Lower lobe of right lung (tissue), 2 donors: ENCODE measurements around the gene CTNNA3. TPM values are rescaled to one million over a fixed set of nuclear protein-coding genes. Genes with fewer than 3 reads are reported as not detected.
A peak's percentile ranks its signal among the peaks of the same experiment; 100 is the strongest.
"Not testable (repeated sequence)": the region's sequence is repeated elsewhere in the genome, so short reads cannot be mapped to it uniquely, and the experiment has no call there.

Experiments
- ATAC-seq, 2 donors: fragments of 200-7000 bp; cut with Tn5 transposase; one replicate each; pipeline ENCODE4 v1.9.1; 2020 to 2022; ENCODE audit warnings: mild to moderate bottlenecking in 2 of 2, moderate library complexity in 2 of 2
- DNase-seq: peaks from one replicate; pipeline ENCODE4 v3.0.0-alpha.2; 2020
- H3K27ac ChIP-seq: fragments of 200-600 bp; one replicate; pipeline ENCODE4 v1.8.0; 2022
- H3K27me3 ChIP-seq: fragments of 200-600 bp; one replicate; pipeline ENCODE4 v1.8.0; 2022; ENCODE audit warnings: low read depth
- H3K36me3 ChIP-seq: fragments of 200-600 bp; one replicate; pipeline ENCODE4 v1.8.0; 2022; ENCODE audit warnings: mild to moderate bottlenecking
- H3K4me1 ChIP-seq: fragments of 200-600 bp; one replicate; pipeline ENCODE4 v1.8.0; 2022
- H3K4me3 ChIP-seq: fragments of 200-600 bp; one replicate; pipeline ENCODE4 v1.8.0; 2022; ENCODE audit warnings: mild to moderate bottlenecking
- H3K9me3 ChIP-seq: fragments of 200-600 bp; one replicate; pipeline ENCODE4 v1.8.0; 2022
- CTCF ChIP-seq: fragments of 200-600 bp; IDR thresholded peaks from one replicate; pipeline ENCODE4 v1.8.0; 2022; ENCODE audit warnings: antibody characterized with exemption, mild to moderate bottlenecking
- intact Hi-C: fragments of 100-400 bp; cut with DNase I; formaldehyde crosslinking; loops from one replicate; pipeline ENCODE4 v1.11.0; 2022
- total RNA-seq: library from RNA; stranded (reverse); fragmentation: NEBNext Ultra II Directional; extraction: Animal tissue kit (Norgen Biotek cat#: 25700); gene quantifications from one replicate; pipeline ENCODE4 v1.2.1, GENCODE V29; 2021
- donor health status: DM: no; HTN: yes; CAD: no; lungs with severe emphysema.

Gene CTNNA3
- total RNA-seq, 1 donor from 2014 or later: not detected

GRCh38 chr10:67575532-67575931 lies 120.5 kb downstream of the CTNNA3 start:
- no peak for TF ChIP-seq CTCF
- H3K36me3 ChIP-seq: no peaks in the 10 kb centered on the region
- H3K4me3 ChIP-seq: no peak overlapping the region
- H3K4me1 ChIP-seq: no peaks in the 10 kb centered on the region
- no peaks in the 10 kb centered on the region for H3K9me3 ChIP-seq
- no peak for DNase-seq
- H3K27me3 ChIP-seq: no peaks in the 10 kb centered on the region
- intact Hi-C loops: no loop called here
- ATAC-seq: no peak
- no peak overlapping the region for H3K27ac ChIP-seq

- DNase-seq (no peak), ATAC-seq (no peak)
- TF ChIP-seq CTCF: no peak
- Histone ChIP-seq H3K9me3 (no peaks in the 10 kb centered on the region), H3K27me3 (no peaks in the 10 kb centered on the region), H3K4me1 (no peaks in the 10 kb centered on the region), H3K36me3 (no peaks in the 10 kb centered on the region), H3K4me3 (no peak overlapping the region), H3K27ac (no peak overlapping the region)
- intact Hi-C loops: no loop called here
These were observed 122.5 kb downstream of the CTNNA3 start for GRCh38 chr10:67573484-67573883.

- Histone ChIP-seq H3K4me1 (no peaks in the 10 kb centered on the region), H3K27me3 (no peaks in the 10 kb centered on the region), H3K27ac (no peak overlapping the region), H3K4me3 (no peak overlapping the region), H3K36me3 (no peaks in the 10 kb centered on the region), H3K9me3 (no peaks in the 10 kb centered on the region)
- DNase-seq (no peak), ATAC-seq (peak; percentile 53 to 59)
- intact Hi-C loops: no loop called here
- TF ChIP-seq CTCF: no peak
These were observed 124.5 kb downstream of the CTNNA3 start for GRCh38 chr10:67571503-67571902.

- H3K27me3 ChIP-seq, H3K9me3 ChIP-seq, H3K4me1 ChIP-seq, intact Hi-C loops, ATAC-seq, H3K4me3 ChIP-seq, DNase-seq, H3K27ac ChIP-seq, H3K36me3 ChIP-seq: not testable (repeated sequence)
These were observed 137.7 kb downstream of the CTNNA3 start for GRCh38 chr10:67558311-67558710.

GRCh38 chr10:67553254-67553653 lies 142.7 kb downstream of the CTNNA3 start:
- DNase-seq: no peak
- Histone ChIP-seq H3K36me3 (no peaks in the 10 kb centered on the region), H3K4me3 (no peak overlapping the region), H3K27me3 (no peaks in the 10 kb centered on the region), H3K27ac (no peak overlapping the region), H3K4me1 (no peaks in the 10 kb centered on the region), H3K9me3 (no peaks in the 10 kb centered on the region)
- no peak for TF ChIP-seq CTCF
- intact Hi-C loops: no loop called here
- peak in 1 of 2 donors; percentile 60 for ATAC-seq

GRCh38 chr10:67550838-67551402 lies 145.1 kb downstream of the CTNNA3 start:
- no peaks in the 10 kb centered on the region for H3K4me1 ChIP-seq
- DNase-seq (no peak), ATAC-seq (no peak)
- no peaks in the 10 kb centered on the region for H3K9me3 ChIP-seq
- no peaks in the 10 kb centered on the region for H3K36me3 ChIP-seq
- H3K27me3 ChIP-seq: no peaks in the 10 kb centered on the region
- H3K27ac ChIP-seq: no peak overlapping the region
- intact Hi-C loops: no loop called here
- no peak overlapping the region for H3K4me3 ChIP-seq
- no peak for TF ChIP-seq CTCF
